NCI-H524 treated with DMSO at 0.1 percent for 48 hours (cell line): ENCODE measurements around the gene DNAJC30.
A peak's percentile ranks its signal among the peaks of the same experiment; 100 is the strongest.

Experiments used
- DNase-seq: peaks from one replicate; lab custom pipeline; 2025; lab: John Stamatoyannopoulos, UW

DNAJC30 gene

DNA sequence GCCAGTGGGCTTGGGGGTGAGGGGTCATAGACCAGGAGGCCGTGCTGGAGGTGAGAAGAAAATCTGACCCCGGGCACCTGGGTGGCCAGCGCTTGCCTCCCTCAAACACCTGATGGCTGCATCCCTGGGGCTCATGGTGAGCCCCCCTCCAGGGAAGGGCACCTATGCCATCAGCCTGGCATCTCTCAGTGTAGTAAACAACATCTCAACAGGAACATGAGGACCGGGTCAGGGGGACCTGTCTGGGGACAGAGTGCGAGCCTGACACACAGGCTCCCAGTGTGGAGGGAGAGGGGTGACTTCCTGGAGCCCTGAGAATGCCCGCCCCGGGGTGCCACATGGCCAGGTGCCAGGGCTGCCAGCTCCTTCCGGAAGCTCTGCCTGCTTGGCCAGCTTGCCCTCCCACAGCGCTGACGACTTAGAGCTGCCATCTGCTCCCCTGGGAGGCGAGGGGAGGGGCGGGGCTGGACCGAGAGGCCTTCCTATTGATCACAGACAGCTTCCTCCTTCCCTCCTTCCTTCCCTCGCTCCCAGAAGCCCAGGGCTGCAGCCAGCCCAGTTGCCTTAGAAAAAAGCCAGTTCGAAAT, 23.9 kb upstream of the DNAJC30 start:
- peak; percentile 67 for DNase-seq

DNA sequence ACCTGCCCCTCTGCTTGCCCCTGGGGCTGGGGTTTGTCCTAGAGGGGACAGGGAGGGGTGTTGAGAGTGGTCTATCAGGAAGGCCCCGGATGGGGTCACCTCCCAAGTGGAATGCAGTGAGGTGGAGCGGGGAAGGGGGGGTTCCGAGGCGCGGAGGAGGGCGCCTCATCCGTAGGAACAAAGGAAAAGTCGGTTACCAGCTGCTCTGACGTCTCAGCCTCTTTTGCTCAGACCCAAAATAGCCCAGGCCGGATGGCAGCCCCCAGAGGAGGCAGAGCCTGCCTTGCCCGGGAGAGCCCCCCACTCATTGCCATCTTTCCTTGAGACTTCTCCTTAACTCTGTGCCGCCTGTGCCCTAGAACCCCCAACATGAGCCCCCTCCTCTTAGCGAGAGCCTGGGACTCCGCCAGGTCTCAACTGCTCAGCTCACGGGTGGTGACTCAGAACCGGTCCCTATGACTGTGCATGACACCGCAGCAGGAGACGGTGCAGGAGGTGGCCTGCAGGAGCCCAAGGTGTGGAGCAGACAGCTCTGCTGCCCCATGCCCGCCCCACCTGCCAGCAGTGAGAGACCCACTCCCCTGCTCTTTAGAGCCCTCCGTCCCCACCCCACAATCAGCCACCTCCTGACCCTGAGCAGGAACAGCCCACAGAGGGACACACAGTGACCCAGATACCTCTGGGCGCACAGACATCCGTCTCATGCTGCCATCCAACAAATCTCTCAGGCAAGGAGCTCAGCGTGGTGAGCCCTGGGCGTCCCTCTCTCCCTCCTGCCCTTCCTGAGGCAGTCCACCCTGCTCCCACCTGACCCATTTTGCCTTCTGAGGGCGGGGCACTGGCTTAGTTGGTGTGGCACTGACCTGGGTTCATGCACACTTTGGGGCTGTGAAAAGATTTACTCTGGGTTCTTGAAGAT, 23.1 kb upstream of the DNAJC30 start:
- no peak for DNase-seq

DNA sequence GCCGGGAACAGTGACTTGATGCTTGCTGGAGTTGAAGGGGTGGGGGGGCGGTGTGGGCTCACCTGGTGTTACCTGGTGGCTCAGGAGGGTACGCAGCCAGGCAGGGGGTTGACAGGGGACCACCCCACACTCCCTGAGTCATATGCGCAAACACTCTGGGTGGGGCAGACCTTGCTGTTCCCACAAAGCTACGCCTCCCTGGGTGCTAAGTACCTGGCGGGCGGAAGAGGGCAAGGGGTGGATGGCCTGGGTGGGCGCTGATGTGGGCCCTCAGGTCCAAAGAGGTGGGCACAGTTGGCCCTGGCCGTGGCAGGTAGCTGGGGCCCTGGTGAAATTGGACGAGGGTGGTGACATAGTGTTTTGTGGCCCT, 22.3 kb upstream of the DNAJC30 start:
- no peak for DNase-seq

DNA sequence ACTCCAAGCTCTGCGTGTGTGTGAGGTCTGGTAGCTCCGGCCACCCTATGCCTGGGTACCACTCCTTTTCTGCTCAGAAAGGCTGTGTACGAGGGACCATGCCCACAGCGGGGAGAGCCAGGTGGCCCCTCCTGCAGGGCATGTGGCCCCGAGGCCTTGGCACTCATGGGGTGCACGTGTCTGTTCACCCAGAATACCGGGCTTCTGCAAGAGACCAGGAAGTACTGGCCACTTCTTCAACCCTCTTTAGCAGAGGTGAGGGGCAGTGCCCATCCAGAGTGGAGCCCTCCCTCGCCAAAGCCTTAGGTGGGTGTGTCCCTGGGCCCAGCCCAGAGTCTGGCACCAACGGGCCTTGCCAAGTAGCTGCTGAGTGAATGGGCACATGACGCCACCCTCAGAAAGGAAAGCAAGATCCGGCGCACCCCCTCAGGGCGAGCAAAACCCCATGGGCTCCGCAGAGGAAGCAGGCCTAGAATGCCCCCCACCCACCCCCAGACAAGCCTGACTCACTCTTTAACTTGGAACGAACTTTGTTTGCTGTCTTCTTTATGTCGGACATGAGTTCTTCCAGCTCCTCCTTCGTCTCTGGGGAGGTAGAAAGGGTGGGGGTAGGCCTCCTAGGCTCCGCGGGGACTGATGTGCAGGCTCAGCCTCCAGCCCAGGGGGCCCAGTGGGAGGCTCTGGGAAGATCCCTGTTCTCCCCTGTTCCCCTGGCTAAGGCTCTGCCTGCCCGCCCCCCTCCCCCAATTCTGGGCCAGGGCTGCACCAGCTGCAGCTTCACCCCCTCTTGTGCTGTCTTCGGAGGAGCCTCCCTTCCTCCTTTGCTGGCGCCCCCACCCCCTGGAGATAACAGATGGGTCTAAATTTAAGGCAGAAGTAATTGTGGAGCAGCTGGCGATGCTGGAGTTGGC, 21.6 kb upstream of the DNAJC30 start:
- DNase-seq, result peak; percentile 77

DNA sequence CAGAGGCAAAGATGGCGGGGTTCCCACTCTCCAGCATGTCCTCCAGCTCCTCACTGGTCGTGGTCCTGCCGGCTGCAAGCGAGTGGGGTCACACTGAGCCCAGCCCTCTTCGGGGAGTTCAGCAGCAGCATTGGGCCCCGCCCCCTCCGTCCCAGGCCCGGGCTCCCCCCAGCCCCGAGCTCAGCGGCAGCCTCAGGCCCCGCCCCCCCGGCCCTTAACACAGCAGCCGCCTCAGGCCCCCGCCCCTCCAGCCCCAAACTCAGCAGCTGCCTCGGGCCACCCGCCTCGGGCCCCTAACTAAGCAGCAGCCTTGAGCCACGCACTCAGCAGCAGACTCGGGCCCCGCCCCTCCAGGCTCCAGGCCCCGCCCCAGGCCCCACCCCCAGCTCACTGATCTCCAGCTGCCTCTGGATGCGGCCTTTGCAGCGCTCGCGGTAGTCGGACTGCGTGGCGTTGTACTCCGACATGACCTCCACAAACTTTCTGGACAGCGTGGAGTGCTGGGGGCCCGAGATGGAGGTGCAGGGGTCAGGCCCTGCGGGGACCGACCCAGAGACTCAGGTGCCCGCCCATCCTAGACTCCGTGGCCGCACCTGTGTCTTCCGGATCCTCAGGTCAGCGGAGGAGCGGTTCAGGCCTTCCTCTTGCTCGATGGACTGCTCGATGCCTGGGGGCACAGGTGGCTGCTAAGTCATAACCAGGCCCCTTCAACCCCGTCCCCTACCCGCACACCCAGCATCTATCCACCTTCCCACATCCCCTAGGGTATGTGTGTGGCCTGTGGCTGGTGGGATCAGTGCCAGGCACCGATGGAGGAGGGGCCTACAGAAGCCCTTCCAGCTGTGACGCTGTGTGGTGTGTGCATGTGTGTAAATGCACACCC, 20.7 kb upstream of the DNAJC30 start:
- no peak for DNase-seq

DNA sequence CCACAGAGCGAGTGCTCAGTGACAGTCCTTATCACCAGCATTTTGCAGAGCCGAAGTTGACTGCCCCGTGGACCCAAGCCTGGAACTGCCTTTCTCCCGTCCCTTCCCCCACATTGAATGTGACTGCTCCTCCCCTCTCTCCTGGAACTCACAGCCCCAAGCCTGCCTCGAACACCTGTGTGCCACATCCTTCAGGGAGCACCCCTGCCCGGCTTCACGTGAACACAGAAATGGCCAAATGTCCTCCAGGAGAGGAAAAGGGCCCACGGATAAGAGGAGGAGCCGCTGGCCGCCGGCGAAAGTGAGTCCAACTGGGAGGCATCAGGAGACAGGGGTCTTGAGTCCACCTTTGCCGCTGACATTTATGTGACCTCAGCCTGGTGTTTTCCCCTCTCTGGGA, 20.0 kb upstream of the DNAJC30 start:
- no peak for DNase-seq

DNA sequence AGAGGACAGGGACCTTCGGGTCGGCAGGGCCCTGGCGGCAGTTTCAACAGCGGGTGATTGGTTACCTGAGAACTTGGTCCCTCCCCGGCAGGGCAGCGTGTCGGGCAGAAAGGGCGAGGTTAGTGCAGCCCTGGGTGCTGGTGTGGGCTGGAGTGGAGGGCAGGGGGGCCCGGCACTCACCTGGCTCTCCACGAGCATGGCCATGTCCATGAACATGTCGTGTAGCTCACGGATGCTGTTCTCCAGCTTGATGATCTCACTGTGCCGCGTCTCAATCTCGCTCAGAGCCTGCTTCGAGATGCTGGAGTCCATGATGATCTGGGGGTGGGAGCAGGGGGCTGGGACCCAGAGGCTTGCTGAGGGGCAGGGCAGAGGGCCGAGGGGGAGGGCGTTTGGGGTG, 19.4 kb upstream of the DNAJC30 start:
- DNase-seq, result no peak

DNA sequence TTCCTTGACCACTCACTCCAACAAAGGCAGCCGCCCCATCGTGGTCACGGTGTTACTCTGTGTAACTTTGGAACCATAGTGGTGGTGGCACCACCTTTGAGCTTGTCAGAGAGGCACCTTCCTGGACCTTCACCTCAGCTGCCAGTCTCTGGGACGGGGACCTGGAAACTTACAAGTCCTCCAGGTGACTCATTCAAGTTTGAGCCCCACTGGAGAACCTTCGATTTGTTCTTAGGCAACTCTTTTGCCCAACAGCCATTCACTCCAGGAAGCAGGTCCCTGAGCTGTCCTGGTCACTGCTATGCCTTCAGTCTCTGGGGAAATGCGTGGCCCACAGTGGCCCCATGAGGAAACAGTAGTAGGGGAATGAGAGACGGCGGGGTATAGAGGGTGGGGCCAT, 19.0 kb upstream of the DNAJC30 start:
- DNase-seq, result no peak

DNA sequence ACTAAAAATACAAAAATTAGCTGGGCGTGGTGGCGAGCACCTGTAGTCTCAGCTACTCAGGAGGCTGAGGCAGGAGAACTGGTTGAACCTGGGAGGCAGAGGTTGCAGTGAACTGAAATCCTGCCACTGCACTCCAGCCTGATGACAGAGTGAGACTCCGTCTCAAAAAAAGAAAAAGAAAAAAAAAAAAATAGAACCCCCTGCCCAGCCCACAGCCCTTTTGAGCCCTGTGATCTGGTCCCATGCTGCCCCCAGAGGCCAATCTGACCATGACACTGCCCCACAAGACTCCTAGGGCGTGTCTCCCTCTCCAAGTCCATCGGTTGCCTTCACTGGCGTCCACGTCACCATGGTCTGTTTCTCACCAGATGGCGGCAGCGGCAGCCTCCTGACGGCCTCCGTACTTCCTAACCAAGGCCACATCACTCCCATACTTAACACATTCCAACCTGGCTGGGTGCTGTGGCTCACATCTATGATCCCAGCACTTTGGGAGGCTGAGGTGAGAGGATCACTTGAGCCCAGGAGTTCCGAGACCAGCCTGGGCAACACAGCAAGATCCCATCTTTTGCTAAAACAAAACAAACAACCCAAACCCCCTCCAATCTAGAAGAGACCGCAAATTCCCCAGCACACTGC, 18.2 kb upstream of the DNAJC30 start:
- peak; percentile 57 for DNase-seq

DNA sequence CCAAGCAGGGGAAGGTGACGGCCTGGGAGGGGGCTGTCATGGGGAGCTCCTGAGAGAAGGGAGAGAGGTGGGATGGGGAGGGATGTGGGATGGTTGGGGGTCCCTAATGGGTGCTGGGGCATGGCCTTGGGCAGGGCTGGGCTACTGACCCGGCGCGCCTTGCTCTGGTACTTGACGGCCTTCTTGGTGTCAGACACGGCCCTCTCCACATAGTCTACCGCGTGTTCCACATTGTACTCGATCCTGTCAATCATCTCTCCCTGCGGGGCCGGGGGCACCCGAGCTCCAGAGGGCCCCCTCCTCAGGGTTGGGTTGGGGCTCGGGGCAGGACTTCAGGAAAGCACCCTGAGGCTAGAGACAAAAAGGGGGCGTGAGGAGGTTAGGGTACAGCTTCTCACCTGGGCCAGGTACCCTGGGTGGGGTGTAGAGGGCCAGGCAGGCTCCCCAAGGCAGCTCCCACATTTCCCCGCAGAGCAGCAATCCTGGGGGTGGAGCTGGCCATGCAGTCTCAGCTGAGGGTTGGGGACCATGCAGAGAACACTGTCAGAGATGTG, 17.4 kb upstream of the DNAJC30 start:
- no peak for DNase-seq

DNA sequence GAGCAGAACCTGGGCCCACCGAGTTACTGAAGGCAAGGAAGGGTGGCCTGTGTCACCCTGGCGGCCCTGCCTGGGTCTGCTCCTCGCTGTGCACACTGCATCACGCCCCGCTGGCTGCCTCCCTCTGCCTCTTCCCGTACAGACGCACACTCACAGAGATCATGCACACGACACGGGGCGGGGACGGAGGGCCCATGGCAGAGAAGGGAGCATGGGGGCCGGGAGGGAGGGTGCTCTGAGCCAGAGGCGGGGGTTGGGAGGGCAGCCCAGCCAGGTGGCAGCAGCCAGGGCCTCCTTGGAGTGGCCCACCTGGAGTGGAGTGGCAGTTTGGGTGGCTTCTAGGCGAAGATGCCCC, 16.8 kb upstream of the DNAJC30 start:
- no peak for DNase-seq

DNA sequence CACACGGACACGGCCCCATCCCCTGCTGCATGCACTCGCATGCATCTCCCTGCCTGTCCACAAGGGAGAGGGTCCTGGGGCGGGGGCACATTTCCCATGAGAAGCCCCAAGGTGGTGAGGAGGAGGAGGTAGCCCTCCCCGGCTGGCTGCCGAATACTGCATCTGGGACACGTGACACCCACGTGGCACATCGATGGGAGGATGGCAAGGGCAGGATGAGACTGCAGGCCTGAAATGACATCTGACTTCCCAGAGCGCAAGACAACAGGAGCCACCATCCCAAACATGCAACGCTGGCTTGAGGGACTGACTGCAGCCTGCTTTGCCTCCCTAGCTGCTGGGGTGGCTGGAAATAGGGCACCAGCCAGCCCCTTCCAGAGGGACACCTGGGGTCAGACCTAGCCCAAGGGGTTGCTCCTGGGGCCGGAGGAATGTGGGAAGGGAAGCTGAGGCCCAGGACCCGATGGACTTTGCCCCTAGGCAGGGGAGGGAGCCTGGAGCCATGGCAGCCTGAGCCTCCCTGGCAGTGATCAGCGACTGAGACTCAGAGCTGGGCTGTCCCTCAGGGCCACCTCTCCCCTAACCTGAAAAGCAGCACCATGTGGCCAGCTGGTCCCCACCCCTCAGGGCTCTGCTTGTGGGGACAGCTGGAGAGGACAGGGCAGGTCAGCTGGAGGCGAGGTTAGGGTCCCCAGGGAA, 16.3 kb upstream of the DNAJC30 start:
- no peak for DNase-seq

DNA sequence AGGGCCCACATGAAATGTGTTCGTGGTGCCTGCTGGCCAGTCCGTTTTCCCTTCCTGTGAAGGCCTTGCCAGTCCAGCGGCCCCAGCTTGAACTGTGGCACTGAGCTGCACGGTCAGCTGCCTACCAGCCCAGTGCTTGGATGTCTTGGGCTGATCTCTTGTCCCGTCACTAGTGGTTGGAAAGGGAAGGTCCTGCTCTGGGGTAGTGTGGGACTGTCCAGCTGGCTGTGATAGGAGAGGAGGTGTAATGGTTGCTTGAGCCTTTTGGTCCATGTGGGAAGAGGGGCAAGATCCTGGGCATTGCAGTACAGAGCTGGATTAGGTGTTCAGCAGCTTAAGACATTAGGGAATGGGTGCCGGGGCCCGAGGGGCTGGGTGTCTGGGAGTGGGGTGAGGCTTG, 15.2 kb upstream of the DNAJC30 start:
- no peak for DNase-seq

DNA sequence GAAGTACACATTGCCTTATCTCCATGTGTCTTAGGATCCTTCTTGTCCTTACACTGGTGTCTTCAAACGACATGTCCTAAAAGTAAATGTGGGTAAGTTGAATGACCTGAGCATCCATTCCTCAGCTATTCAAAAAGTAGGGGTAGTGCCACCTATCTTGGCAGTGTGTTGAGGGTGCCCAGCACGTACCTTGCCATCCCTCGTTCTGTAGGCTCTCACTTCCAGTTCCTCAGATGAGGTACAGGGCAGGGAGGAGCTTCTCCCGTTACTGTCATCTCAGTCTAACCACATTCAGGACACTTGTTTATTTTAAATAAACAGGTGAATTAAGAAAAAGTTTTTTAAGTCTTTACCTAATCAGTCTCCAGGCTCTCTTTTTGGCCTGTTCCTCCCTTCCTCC, 13.1 kb upstream of the DNAJC30 start:
- DNase-seq, result no peak

DNA sequence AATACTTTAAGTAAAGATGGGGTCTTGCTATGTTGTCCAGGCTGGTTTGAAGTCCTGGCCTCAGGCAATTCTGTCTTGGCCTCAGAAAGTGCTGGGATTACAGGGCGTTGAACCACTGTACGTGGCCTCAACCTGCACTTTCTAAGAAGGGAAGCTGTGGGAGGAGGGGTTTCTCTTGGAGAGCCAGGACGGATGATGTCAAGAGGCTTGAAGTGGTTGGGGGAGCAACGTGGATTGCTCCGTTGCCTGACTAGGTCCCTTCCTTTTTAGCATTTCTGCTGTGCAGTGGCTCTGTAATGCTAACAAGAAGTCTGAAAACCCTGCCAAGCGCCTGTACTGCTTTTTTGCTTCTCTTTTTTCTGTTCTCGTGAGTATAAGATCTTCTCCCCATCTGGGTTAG, 7.4 kb upstream of the DNAJC30 start:
- no peak for DNase-seq

DNA sequence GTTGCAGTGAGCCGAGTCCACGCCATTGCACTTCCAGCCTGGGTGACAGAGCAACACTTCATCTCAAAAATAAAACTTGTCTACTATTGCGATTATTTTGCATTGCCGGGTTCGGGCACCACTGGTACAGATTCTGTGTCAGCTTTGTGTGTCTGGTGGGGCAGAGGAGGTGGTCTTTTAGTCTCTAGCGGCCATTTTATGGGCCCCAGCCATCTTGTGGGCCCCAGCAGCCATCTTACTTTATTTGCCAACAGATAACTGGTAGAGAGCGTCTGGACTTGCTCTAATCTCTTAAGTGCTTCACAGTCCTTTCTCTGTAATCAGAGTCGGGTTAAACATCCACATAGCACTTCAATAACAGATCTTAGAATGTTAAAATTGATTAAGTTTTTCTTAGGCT, 5.0 kb upstream of the DNAJC30 start:
- DNase-seq, result no peak

DNA sequence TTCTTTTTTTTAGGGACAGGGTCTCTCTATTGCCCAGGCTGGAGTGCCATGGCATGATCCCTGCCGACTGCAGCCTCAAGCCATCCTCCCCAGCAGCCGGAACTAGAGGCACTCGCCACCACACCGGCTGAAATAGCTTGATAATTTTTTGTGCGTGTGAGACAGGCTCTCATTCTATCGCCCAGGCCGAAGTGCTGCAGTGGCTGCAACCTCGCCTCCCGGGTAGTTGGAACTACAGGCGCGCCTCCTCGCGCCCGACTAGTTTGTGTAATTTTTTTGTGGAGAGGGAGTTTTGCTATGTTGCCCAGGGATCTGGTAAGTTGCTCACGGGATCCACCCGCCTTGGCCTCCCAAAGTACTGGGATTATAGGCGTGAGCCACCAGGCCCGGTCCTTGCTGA, 2.1 kb upstream of the DNAJC30 start:
- DNase-seq, result no peak

DNA sequence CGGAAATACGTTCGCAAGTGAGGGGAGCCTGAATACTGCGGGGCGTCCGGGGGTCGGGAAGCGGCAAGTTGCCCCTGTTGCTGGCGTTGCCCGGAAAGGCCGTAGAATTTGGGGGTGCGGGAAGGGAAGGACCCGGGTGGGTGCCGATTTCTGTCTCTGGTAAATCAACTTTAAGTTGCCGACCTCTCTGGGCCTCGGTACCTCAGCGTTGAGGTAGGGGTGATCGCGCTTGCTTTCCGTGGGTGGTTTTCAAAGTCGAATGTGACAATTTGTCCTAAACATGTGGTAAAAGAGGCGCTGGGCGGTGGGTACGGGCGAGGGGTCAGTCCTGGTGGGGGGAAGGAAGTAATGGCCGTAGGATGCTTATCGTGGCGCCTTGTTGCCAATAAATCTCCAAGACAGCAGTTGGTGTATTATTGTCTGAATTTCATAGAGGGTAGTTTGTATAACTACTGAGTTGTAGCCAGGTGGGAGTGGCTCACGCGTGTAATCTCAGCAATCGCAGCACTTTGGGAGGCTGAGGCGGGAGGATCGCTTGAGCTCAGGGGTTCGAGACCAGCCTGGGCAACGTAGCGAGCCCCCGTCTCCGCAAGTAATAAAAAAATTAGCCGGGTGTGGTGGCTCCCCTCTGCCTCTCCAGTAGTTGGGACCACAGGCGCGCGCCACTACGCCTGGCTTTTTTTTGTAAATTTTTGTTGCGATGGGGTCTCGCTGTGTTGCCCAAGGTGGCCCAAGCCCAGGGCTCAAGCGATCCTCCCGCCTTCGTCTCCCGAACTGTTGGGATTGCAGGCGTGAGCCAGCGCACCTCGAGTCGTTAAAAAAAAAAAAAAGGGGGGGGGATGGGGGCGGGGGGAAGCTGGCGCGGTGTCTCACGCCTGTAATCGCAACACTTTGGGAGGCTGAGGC, 788 bp upstream of the DNAJC30 start:
- no peak for DNase-seq

DNA sequence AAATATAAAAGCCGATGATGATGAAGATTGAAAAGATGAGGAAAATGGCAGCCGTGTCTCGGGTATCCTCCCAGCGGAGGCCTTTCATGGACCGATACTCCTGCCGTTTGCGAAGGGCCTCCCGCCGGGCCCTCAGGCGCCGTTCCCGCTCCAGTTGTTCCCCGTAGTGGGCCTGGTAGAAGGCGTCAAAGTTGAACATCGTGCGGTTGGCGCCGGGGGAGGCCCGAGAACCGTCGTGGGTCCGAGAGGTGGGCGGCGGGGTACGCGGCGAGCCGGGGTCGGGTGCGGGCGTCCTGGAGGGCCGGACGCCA, 553 bp downstream of the DNAJC30 start:
- DNase-seq, result no peak

DNA sequence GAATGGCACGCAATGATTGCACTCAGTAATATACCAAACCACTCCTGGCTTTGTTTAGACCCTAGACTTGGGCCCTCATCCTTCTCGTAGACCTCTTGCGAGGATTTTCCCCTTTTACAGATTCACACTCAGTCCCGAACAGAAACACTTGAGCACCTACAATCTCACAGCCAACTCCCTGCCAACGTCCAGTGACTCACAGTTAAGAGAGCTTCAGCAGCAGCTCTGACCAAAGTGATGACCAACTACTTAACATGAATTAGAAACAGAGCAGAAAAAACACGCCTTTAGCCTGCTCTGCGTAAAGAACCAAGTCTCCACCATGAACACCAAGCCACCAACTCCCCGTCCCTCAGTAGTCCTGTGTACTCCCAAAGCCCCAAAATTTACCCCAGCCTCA, 2.2 kb downstream of the DNAJC30 start:
- DNase-seq, result no peak
